Osteoblast (primary cell): ENCODE measurements around the gene ANGPT4. TPM values are rescaled to one million over a fixed set of nuclear protein-coding genes. Genes with fewer than 3 reads are reported as not detected.

ENCODE experiments used
- DNase-seq: peaks from one replicate; pipeline ENCODE4 v3.0.0; 2011; ENCODE audit warnings: low spot score, mixed read lengths; ENCODE audit not compliant: insufficient read length; ENCODE audit errors: missing footprints
- H2AFZ ChIP-seq: 2 replicates; pipeline ENCODE4 v1.6.0; 2011; ENCODE audit warnings: mild to moderate bottlenecking, low read length
- H3K27ac ChIP-seq: 2 replicates; pipeline ENCODE4 v1.5.1; 2011; ENCODE audit warnings: mild to moderate bottlenecking, low read depth, low read length, moderate library complexity
- H3K27me3 ChIP-seq: 2 replicates; pipeline ENCODE4 v1.6.0; 2012; ENCODE audit warnings: mild to moderate bottlenecking, control low read depth, inconsistent platforms, low read length, moderate library complexity; ENCODE audit not compliant: insufficient read depth
- H3K36me3 ChIP-seq: 2 replicates; pipeline ENCODE4 v1.5.1; 2011; ENCODE audit warnings: mild to moderate bottlenecking, low read length, control low read depth, moderate library complexity; ENCODE audit not compliant: insufficient read depth
- H3K4me1 ChIP-seq: 2 replicates; pipeline ENCODE4 v1.5.1; 2011; ENCODE audit warnings: mild to moderate bottlenecking, low read length, control low read depth, moderate library complexity; ENCODE audit not compliant: insufficient read depth
- H3K4me2 ChIP-seq: 2 replicates; pipeline ENCODE4 v1.6.0; 2011; ENCODE audit warnings: mild to moderate bottlenecking, low read length; ENCODE audit not compliant: insufficient read depth
- H3K4me3 ChIP-seq: fragments of 200-600 bp; sonication (generic); 3 replicates; pipeline ENCODE4 v1.5.1; 2012; ENCODE audit warnings: mild to moderate bottlenecking, low read length, inconsistent platforms; ENCODE audit not compliant: insufficient read depth
- H3K79me2 ChIP-seq: 2 replicates; pipeline ENCODE4 v1.6.0; 2012; ENCODE audit warnings: mild to moderate bottlenecking, low read length, control low read depth, inconsistent platforms; ENCODE audit not compliant: insufficient read depth
- H3K9me3 ChIP-seq: 2 replicates; pipeline ENCODE4 v1.5.1; 2011; ENCODE audit warnings: low read depth, low read length, control low read depth
- H4K20me1 ChIP-seq: 2 replicates; pipeline ENCODE4 v1.6.0; 2012; ENCODE audit warnings: mild to moderate bottlenecking, low read length, control low read depth; ENCODE audit not compliant: insufficient read depth
- total RNA-seq: library from RNA; depleted of rRNA; stranded (reverse); fragments of >200 nt; gene quantifications from 2 replicates; pipeline ENCODE4 v1.2.3, GENCODE V29; 2012
- TF ChIP-seq, protein P1 (sequence below): IDR thresholded peaks from 2 replicates; pipeline ENCODE4 v1.5.1; 2011; ENCODE audit warnings: mild to moderate bottlenecking, low read depth, low read length, moderate library complexity; ENCODE audit errors: extremely low read depth

ANGPT4 gene
- total RNA-seq, 1 donor: under 0.01 TPM

DNA sequence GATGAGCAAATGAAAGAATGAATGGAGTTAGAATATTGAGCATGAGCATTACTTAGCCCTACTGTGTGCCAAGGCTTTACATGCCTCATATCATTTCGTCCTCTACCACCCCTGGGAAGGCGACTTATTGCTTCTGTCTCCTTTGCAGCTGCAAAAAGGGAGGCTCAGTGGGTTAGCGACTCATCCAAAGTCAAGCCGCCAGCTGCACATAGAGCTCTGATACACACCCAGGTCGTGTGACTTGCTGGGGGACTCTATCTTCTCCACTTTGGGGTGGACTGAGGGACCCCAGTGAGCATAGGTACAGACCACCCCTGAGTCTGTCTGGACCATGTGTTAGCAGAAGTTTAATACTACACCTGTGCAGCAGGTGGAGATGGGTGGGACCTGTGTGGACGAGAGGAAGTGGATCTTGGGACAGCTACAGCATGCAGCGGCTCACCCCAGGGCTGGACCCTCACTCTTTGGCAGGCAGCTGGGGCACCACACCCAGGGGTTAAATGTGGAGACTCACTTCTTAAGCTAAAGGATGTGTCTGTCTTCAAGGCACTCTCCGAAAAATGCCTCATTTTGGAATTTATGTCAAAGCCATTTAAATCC lies 36.2 kb upstream of the ANGPT4 start:
- TF ChIP-seq, protein P1, sequence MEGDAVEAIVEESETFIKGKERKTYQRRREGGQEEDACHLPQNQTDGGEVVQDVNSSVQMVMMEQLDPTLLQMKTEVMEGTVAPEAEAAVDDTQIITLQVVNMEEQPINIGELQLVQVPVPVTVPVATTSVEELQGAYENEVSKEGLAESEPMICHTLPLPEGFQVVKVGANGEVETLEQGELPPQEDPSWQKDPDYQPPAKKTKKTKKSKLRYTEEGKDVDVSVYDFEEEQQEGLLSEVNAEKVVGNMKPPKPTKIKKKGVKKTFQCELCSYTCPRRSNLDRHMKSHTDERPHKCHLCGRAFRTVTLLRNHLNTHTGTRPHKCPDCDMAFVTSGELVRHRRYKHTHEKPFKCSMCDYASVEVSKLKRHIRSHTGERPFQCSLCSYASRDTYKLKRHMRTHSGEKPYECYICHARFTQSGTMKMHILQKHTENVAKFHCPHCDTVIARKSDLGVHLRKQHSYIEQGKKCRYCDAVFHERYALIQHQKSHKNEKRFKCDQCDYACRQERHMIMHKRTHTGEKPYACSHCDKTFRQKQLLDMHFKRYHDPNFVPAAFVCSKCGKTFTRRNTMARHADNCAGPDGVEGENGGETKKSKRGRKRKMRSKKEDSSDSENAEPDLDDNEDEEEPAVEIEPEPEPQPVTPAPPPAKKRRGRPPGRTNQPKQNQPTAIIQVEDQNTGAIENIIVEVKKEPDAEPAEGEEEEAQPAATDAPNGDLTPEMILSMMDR: no peak
- no peaks in the 10 kb centered on the region for H4K20me1 ChIP-seq
- DNase-seq: peak; percentile 87

GRCh38 chr20:951384-952169 lies 35.4 kb upstream of the ANGPT4 start:
- H3K4me2 ChIP-seq: no peak overlapping the region
- H3K4me3 ChIP-seq: no peak overlapping the region
- no peaks in the 10 kb centered on the region for H3K4me1 ChIP-seq
- DNase-seq: peak; percentile 81
- H3K27ac ChIP-seq: no peak overlapping the region
- no peaks in the 10 kb centered on the region for H3K79me2 ChIP-seq
- H3K9me3 ChIP-seq: no peaks in the 10 kb centered on the region
- no peak overlapping the region for H2AFZ ChIP-seq
- no peaks in the 10 kb centered on the region for H3K36me3 ChIP-seq
- H3K27me3 ChIP-seq: peaks cover 2% of the 10 kb centered on the region
- TF ChIP-seq, protein P1: peak; percentile 26
- no peaks in the 10 kb centered on the region for H4K20me1 ChIP-seq

More for the DNA sequence above, 36.2 kb upstream of the ANGPT4 start:
- Histone ChIP-seq H3K4me3 (no peak overlapping the region), H3K4me2 (no peak overlapping the region), H3K79me2 (no peaks in the 10 kb centered on the region), H2AFZ (no peak overlapping the region), H3K4me1 (no peaks in the 10 kb centered on the region), H3K27ac (no peak overlapping the region), H3K27me3 (no peaks in the 10 kb centered on the region), H3K9me3 (no peaks in the 10 kb centered on the region), H3K36me3 (no peaks in the 10 kb centered on the region)

- H3K4me2 ChIP-seq: no peak overlapping the region
Observed at GRCh38 chr20:949717-950116, 33.6 kb upstream of the ANGPT4 start.

DNA sequence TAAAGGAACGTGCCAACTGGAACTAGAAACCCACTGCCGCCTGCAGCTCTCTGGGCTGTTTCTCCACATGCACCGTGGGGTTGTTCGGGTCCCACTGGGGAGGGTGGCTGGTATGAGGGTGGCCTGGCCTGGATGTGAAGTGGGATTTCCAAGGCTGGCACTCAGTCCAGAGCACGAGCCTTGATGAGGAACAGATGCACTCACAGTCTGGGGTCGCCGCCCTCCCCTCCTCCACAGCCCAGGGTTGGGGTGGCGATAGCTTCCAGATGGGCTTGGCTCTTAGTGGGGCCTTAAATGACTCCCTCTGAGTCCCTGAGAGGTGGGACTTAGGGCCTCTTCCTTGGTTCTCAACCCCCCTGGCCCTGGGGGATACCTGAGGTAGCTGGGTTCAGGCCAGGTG lies 30.7 kb upstream of the ANGPT4 start:
- Histone ChIP-seq H2AFZ (no peak overlapping the region), H3K4me1 (no peaks in the 10 kb centered on the region), H3K36me3 (no peaks in the 10 kb centered on the region), H4K20me1 (no peaks in the 10 kb centered on the region), H3K4me2 (no peak overlapping the region), H3K79me2 (no peaks in the 10 kb centered on the region), H3K4me3 (no peak overlapping the region), H3K9me3 (no peaks in the 10 kb centered on the region), H3K27ac (no peak overlapping the region), H3K27me3 (peaks cover 2% of the 10 kb centered on the region)
- no peak for DNase-seq
- TF ChIP-seq, protein P1: no peak

More at GRCh38 chr20:949717-950116, 33.6 kb upstream of the ANGPT4 start:
- Histone ChIP-seq H4K20me1 (no peaks in the 10 kb centered on the region), H3K79me2 (no peaks in the 10 kb centered on the region), H2AFZ (no peak overlapping the region), H3K4me3 (no peak overlapping the region), H3K4me1 (no peaks in the 10 kb centered on the region), H3K36me3 (no peaks in the 10 kb centered on the region), H3K27me3 (peaks cover 2% of the 10 kb centered on the region), H3K27ac (no peak overlapping the region), H3K9me3 (no peaks in the 10 kb centered on the region)
- TF ChIP-seq, protein P1: no peak
- no peak for DNase-seq
